ACC112 (cell line): ENCODE results near the gene EPB41L4A.

Experiments used
- H2AFZ ChIP-seq: fragments of 200-600 bp; sonication (generic); one replicate; pipeline ENCODE4 v1.6.0; 2017; ENCODE audit warnings: antibody characterized with exemption, low read length; ENCODE audit not compliant: unreplicated experiment
- H3K27ac ChIP-seq: fragments of 200-600 bp; sonication (generic); 2 replicates; pipeline ENCODE4 v1.5.1; 2014; ENCODE audit warnings: low read depth, mild to moderate bottlenecking, antibody characterized with exemption, low read length, moderate library complexity
- H3K27me3 ChIP-seq: fragments of 200-600 bp; sonication (generic); 2 replicates; pipeline ENCODE4 v1.6.1; 2014; ENCODE audit warnings: mild to moderate bottlenecking, antibody characterized with exemption, low read length, moderate library complexity, mixed read lengths; ENCODE audit not compliant: insufficient read depth
- H3K36me3 ChIP-seq: fragments of 200-600 bp; sonication (generic); 2 replicates; pipeline ENCODE4 v1.6.1; 2016; ENCODE audit warnings: mild to moderate bottlenecking, antibody characterized with exemption, low read length, moderate library complexity, mixed read lengths; ENCODE audit not compliant: insufficient read depth
- H3K4me1 ChIP-seq: fragments of 200-600 bp; sonication (generic); one replicate; pipeline ENCODE4 v1.6.1; 2016; ENCODE audit warnings: low read length, mixed read lengths; ENCODE audit not compliant: insufficient read depth, unreplicated experiment, control insufficient read depth
- H3K4me3 ChIP-seq: fragments of 200-600 bp; sonication (generic); 2 replicates; pipeline ENCODE4 v1.5.1; 2014; ENCODE audit warnings: mild to moderate bottlenecking, low read depth, low read length
- H3K79me2 ChIP-seq: fragments of 200-600 bp; sonication (generic); one replicate; pipeline ENCODE4 v1.6.0; 2016; ENCODE audit warnings: low read length; ENCODE audit not compliant: control insufficient read depth, unreplicated experiment, insufficient read depth

EPB41L4A gene

DNA sequence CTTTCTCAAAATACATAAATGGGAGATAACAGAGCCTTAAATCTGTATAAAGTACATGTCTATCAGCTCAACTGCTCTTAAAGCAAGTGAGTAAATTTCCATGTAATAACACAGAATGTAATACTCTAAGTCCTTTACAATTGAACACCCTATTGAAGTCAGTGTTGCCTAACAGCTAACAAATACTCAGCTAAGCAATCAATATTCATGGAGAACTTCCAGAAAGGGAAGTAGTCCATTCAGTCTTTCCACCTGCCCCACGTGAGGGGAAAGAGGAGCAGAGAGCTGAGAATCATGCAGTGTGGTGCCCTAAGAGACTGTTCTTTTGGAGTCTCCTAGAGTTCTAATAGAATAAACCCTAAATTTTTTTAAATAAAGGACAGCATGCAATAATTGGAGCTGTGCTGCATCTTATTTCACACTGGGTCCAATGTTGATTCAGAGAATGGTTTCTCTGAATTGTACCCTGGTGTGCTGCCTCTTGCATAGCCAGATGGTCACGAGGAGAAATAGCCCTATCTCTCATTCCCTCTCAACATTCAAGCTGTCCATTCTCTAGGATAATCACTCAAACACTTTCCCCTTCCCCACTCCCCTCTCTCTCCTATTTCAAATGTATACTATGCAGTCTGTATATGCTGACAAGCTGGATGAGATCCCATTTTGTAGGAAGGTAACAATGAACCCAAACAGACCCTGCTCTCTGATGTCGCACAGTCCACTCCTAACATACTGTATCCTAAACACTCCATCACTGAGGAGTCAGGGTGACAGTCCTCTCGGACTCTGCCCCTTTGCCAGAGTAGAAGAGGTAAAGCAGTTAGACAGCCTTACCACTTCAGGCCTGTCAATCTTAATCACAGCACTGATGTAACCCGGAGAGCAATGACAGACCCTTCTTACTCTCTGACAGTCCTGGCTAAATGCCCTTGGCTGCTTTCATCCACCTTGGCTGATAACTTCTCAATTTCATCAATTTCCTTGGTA is 134.8 kb downstream of the EPB41L4A start:
- Histone ChIP-seq H2AFZ (no peak overlapping the region), H3K27me3 (peaks cover 4% of the 10 kb centered on the region; the same call in 1 of the 2 replicates), H3K79me2 (no peaks in the 10 kb centered on the region), H3K4me1 (no peaks in the 10 kb centered on the region), H3K4me3 (no peak overlapping the region), H3K36me3 (no peaks in the 10 kb centered on the region), H3K27ac (no peak overlapping the region)

DNA sequence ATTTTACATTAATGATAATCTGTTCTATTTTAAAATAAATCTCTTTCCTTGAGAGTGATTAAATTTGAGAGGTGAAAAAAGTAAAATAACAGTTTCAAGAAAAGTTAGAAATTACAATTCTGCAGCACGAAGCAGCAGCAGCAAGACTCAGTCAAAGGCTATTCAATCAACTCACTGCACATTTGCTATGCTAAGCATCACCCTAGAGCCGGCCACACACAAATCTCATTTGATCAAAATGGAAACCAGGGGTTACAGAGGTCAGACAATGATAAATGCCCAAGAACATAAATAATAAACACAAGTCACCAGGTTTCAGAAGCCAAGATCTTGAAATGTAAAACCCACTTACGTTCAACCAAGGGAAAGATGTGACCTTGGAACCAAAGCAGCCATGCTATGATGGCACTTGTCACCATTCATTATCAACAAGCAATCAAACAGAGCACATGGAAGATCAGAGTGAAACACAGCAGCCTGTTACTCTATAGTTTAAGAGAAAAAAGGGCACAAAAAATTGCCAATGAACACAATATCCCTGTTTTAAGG is 136.0 kb downstream of the EPB41L4A start:
- no peak overlapping the region for H2AFZ ChIP-seq
- no peaks in the 10 kb centered on the region for H3K4me1 ChIP-seq
- H3K4me3 ChIP-seq = no peak overlapping the region
- H3K79me2 ChIP-seq = no peaks in the 10 kb centered on the region
- peaks cover 4% of the 10 kb centered on the region; the same call in 1 of the 2 replicates for H3K27me3 ChIP-seq
- no peaks in the 10 kb centered on the region for H3K36me3 ChIP-seq
- no peak overlapping the region for H3K27ac ChIP-seq

GRCh38 chr5:112279082-112279481 is 140.0 kb downstream of the EPB41L4A start:
- no peak overlapping the region for H2AFZ ChIP-seq
- no peaks in the 10 kb centered on the region for H3K4me1 ChIP-seq
- H3K27me3 ChIP-seq = no peaks in the 10 kb centered on the region
- no peaks in the 10 kb centered on the region for H3K36me3 ChIP-seq
- no peaks in the 10 kb centered on the region for H3K79me2 ChIP-seq
- no peak overlapping the region for H3K4me3 ChIP-seq
- H3K27ac ChIP-seq = no peak overlapping the region

GRCh38 chr5:112276991-112277390 is 142.1 kb downstream of the EPB41L4A start:
- H3K27me3 ChIP-seq = no peaks in the 10 kb centered on the region
- no peak overlapping the region for H2AFZ ChIP-seq
- no peak overlapping the region for H3K27ac ChIP-seq
- no peak overlapping the region for H3K4me3 ChIP-seq
- no peaks in the 10 kb centered on the region for H3K36me3 ChIP-seq
- H3K79me2 ChIP-seq = no peaks in the 10 kb centered on the region
- H3K4me1 ChIP-seq = no peaks in the 10 kb centered on the region

GRCh38 chr5:112275671-112276070 is 143.4 kb downstream of the EPB41L4A start:
- Histone ChIP-seq H3K4me3 (no peak overlapping the region), H3K79me2 (no peaks in the 10 kb centered on the region), H3K27ac (no peak overlapping the region), H3K4me1 (peaks cover 2% of the 10 kb centered on the region), H3K36me3 (no peaks in the 10 kb centered on the region), H2AFZ (no peak overlapping the region), H3K27me3 (no peaks in the 10 kb centered on the region)

DNA sequence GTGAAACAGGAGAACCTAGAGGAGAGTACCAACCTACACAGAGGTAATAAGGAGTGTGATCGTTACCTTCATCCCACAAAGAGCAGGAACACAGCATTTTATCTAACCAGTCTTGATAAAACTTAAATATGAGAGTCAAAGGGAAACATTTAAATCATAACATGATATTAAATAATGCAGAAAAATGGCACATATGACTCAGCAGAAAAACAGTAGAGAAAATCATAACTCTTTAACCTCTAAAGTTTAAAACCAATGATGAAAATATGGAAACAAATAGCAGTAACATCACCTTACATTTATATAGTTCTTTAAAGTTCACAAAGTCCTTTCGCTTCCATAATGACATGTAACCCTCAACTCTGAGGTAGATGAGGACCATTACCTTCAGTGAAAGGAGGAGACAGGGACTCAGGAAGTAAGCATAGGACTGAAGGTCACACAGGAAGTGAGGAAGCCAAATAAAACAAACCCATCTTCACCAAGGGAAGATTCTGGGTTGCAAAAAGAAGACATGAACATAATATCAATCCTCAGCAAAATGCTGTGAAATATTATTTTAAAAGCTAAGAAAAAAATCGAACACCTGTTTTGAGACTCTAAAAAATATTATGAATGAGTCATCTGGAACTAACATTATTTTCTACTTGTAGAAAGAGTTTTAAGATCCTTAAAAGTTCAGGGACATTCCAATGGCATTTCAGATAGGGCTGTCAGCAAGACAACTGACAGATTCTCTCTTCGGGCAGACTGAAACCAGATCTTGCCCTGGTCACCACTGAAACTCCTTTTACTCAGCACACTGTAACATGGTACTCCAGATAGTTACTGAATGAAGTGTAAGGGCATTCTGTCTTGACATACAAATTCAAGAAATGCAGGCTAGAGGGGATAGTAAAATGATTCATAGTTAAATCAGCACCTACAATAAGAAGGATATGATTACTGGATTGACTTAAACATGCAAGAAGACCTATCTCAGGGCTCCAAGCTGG is 148.5 kb downstream of the EPB41L4A start:
- no peaks in the 10 kb centered on the region for H3K27me3 ChIP-seq
- H3K36me3 ChIP-seq = no peaks in the 10 kb centered on the region
- H3K4me1 ChIP-seq = peaks cover 9% of the 10 kb centered on the region
- H2AFZ ChIP-seq = peak overlapping the region; percentile 51
- H3K27ac ChIP-seq = no peak overlapping the region
- no peaks in the 10 kb centered on the region for H3K79me2 ChIP-seq
- H3K4me3 ChIP-seq = no peak overlapping the region

DNA sequence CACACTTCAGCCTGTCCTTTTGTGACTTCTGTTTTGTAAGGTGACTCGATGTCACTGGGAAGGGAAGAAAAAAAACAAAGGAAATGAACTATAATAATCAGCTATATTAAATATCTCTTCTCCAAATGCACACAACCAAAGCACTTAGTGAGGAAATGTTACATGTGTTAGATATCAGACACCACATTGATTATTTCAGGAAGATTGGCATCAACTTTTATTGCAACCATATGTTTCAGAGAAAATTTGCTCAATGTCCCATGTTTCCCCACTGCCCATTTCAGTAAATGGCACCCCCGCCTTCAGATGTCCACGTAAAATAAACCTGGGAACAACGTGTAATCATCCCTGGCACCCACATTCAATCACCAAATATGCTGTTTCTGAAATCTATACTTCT is 151.8 kb downstream of the EPB41L4A start:
- Histone ChIP-seq H3K27ac (no peak overlapping the region), H3K27me3 (no peaks in the 10 kb centered on the region), H3K4me1 (peaks cover 9% of the 10 kb centered on the region), H3K36me3 (no peaks in the 10 kb centered on the region), H2AFZ (no peak overlapping the region), H3K79me2 (no peaks in the 10 kb centered on the region), H3K4me3 (no peak overlapping the region)

- Histone ChIP-seq H3K79me2 (no peaks in the 10 kb centered on the region), H3K4me1 (no peaks in the 10 kb centered on the region), H3K36me3 (no peaks in the 10 kb centered on the region), H3K4me3 (no peak overlapping the region), H3K27ac (no peak overlapping the region), H3K27me3 (no peaks in the 10 kb centered on the region), H2AFZ (no peak overlapping the region)
These were observed 154.4 kb downstream of the EPB41L4A start for GRCh38 chr5:112264666-112265065.

DNA sequence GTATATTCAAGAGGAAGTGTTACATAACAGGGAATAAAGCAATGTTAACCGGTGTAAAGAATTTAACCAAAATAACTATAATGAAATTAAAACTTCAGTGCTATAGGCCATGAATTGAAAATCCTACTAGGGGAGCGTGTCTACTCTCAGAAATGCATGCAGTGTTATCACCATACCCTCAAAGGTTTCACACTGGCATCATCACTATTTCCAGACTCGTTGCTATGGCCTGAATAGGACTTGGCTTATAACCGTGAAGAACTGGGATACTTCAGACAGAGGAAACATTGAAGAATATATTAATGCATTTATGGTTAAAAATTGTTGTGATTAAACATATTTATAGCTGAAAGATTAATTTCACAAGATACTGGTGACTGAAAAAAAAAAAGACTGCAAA is 154.9 kb downstream of the EPB41L4A start:
- no peaks in the 10 kb centered on the region for H3K36me3 ChIP-seq
- H3K79me2 ChIP-seq = no peaks in the 10 kb centered on the region
- no peak overlapping the region for H3K27ac ChIP-seq
- no peaks in the 10 kb centered on the region for H3K4me1 ChIP-seq
- H3K27me3 ChIP-seq = no peaks in the 10 kb centered on the region
- no peak overlapping the region for H2AFZ ChIP-seq
- no peak overlapping the region for H3K4me3 ChIP-seq

DNA sequence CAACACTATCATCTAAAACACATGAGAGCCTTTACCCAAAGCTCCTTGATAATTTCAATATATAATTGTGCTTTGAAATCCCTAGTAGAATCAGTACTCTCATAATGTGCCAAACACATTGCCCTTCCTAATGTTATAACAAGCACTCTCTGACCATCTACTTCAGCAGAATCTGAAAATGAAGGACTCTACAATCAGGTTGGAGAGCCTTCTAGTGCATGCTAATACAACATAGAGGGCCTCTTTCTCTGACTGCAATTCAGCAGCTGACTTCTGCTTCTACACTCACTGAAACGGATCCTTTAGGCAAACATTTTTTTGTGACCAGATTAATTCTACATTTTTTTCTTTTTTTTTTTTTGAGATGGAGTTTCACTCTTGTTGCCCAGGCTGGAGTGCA is 155.6 kb downstream of the EPB41L4A start:
- Histone ChIP-seq H2AFZ (no peak overlapping the region), H3K4me3 (no peak overlapping the region), H3K36me3 (no peaks in the 10 kb centered on the region), H3K27ac (no peak overlapping the region), H3K79me2 (no peaks in the 10 kb centered on the region), H3K27me3 (no peaks in the 10 kb centered on the region), H3K4me1 (no peaks in the 10 kb centered on the region)
